ENCODE measurements around the gene HGS. TPM values are rescaled to one million over a fixed set of nuclear protein-coding genes. Genes with fewer than 3 reads are reported as not detected.

Gene HGS
- total and polyA plus RNA-seq, 2 of the 13 experiments (the other 11 are each of a cell fraction or from before 2014, with no cell fraction given) = 73.3 to 78.1 TPM

- TF ChIP-seq, protein P1, sequence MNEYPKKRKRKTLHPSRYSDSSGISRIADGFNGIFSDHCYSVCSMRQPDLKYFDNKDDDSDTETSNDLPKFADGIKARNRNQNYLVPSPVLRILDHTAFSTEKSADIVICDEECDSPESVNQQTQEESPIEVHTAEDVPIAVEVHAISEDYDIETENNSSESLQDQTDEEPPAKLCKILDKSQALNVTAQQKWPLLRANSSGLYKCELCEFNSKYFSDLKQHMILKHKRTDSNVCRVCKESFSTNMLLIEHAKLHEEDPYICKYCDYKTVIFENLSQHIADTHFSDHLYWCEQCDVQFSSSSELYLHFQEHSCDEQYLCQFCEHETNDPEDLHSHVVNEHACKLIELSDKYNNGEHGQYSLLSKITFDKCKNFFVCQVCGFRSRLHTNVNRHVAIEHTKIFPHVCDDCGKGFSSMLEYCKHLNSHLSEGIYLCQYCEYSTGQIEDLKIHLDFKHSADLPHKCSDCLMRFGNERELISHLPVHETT (CRISPR knock-in tag; conservative IDR thresholded peaks at IDR 0.05) = peak; percentile 94
- TF ChIP-seq, protein P2, sequence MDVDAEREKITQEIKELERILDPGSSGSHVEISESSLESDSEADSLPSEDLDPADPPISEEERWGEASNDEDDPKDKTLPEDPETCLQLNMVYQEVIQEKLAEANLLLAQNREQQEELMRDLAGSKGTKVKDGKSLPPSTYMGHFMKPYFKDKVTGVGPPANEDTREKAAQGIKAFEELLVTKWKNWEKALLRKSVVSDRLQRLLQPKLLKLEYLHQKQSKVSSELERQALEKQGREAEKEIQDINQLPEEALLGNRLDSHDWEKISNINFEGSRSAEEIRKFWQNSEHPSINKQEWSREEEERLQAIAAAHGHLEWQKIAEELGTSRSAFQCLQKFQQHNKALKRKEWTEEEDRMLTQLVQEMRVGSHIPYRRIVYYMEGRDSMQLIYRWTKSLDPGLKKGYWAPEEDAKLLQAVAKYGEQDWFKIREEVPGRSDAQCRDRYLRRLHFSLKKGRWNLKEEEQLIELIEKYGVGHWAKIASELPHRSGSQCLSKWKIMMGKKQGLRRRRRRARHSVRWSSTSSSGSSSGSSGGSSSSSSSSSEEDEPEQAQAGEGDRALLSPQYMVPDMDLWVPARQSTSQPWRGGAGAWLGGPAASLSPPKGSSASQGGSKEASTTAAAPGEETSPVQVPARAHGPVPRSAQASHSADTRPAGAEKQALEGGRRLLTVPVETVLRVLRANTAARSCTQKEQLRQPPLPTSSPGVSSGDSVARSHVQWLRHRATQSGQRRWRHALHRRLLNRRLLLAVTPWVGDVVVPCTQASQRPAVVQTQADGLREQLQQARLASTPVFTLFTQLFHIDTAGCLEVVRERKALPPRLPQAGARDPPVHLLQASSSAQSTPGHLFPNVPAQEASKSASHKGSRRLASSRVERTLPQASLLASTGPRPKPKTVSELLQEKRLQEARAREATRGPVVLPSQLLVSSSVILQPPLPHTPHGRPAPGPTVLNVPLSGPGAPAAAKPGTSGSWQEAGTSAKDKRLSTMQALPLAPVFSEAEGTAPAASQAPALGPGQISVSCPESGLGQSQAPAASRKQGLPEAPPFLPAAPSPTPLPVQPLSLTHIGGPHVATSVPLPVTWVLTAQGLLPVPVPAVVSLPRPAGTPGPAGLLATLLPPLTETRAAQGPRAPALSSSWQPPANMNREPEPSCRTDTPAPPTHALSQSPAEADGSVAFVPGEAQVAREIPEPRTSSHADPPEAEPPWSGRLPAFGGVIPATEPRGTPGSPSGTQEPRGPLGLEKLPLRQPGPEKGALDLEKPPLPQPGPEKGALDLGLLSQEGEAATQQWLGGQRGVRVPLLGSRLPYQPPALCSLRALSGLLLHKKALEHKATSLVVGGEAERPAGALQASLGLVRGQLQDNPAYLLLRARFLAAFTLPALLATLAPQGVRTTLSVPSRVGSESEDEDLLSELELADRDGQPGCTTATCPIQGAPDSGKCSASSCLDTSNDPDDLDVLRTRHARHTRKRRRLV (CRISPR knock-in tag; IDR thresholded peaks at IDR 0.05) = peak; percentile 96
- TF ChIP-seq EED (CRISPR knock-in tag; IDR thresholded peaks at IDR 0.05) (peak; percentile 85), SIX4 (CRISPR knock-in tag; IDR thresholded peaks at IDR 0.05) (0 out of 2 replicates have a peak, but pooled peaks have one; percentile 74), ZNF556 (CRISPR knock-in tag; IDR thresholded peaks at IDR 0.05; ENCODE audit: borderline replicate concordance) (peak; percentile 97), NRL (CRISPR knock-in tag; IDR thresholded peaks at IDR 0.05; ENCODE audit: borderline replicate concordance) (peak; percentile 100), ZNF232 (CRISPR knock-in tag; IDR thresholded peaks at IDR 0.05; ENCODE audit: borderline replicate concordance) (peak; percentile 99), XRCC5 (optimal IDR thresholded peaks at IDR 0.05; ENCODE audit: low read length) (peak; percentile 55), ZNF414 (CRISPR knock-in tag; IDR thresholded peaks at IDR 0.05) (no peak; the same call in 1 of the 2 replicates), KLF15 (CRISPR knock-in tag; IDR thresholded peaks at IDR 0.05; ENCODE audit: borderline replicate concordance) (peak; percentile 99), NR2C2 (CRISPR knock-in tag; IDR thresholded peaks at IDR 0.05; ENCODE audit: borderline replicate concordance) (peak; percentile 89)
- TF ChIP-seq, protein P3, sequence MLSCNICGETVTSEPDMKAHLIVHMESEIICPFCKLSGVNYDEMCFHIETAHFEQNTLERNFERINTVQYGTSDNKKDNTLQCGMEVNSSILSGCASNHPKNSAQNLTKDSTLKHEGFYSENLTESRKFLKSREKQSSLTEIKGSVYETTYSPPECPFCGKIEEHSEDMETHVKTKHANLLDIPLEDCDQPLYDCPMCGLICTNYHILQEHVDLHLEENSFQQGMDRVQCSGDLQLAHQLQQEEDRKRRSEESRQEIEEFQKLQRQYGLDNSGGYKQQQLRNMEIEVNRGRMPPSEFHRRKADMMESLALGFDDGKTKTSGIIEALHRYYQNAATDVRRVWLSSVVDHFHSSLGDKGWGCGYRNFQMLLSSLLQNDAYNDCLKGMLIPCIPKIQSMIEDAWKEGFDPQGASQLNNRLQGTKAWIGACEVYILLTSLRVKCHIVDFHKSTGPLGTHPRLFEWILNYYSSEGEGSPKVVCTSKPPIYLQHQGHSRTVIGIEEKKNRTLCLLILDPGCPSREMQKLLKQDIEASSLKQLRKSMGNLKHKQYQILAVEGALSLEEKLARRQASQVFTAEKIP (CRISPR knock-in tag; IDR thresholded peaks at IDR 0.05; ENCODE audit: borderline replicate concordance) = no peak
- TF ChIP-seq, protein P4, sequence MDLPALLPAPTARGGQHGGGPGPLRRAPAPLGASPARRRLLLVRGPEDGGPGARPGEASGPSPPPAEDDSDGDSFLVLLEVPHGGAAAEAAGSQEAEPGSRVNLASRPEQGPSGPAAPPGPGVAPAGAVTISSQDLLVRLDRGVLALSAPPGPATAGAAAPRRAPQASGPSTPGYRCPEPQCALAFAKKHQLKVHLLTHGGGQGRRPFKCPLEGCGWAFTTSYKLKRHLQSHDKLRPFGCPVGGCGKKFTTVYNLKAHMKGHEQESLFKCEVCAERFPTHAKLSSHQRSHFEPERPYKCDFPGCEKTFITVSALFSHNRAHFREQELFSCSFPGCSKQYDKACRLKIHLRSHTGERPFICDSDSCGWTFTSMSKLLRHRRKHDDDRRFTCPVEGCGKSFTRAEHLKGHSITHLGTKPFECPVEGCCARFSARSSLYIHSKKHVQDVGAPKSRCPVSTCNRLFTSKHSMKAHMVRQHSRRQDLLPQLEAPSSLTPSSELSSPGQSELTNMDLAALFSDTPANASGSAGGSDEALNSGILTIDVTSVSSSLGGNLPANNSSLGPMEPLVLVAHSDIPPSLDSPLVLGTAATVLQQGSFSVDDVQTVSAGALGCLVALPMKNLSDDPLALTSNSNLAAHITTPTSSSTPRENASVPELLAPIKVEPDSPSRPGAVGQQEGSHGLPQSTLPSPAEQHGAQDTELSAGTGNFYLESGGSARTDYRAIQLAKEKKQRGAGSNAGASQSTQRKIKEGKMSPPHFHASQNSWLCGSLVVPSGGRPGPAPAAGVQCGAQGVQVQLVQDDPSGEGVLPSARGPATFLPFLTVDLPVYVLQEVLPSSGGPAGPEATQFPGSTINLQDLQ (CRISPR knock-in tag; IDR thresholded peaks at IDR 0.05) = peak; percentile 98
These were observed 43.7 kb downstream of the HGS start (continued) for GRCh38 chr17:81727324-81728031.
